Psoas muscle (tissue), 8 donors: ENCODE results near the gene OPTC. TPM values are rescaled to one million over a fixed set of nuclear protein-coding genes. Genes with fewer than 3 reads are reported as not detected.

Experiments used
- ATAC-seq, 4 donors: fragments of 200-7000 bp; cut with Tn5 transposase; one replicate each; pipeline ENCODE4 v1.9.1; 2020; ENCODE audit warnings: moderate library complexity in 3 of 4, mild to moderate bottlenecking in 2 of 4
- DNase-seq, 2 donors: peaks; one replicate each; pipeline ENCODE4 v3.0.0-alpha.2; 2020
- H3K27ac ChIP-seq: fragments of 200-600 bp; one replicate; pipeline ENCODE4 v1.8.0; 2022
- H3K27me3 ChIP-seq, 3 donors: fragments of 200-600 bp in 1 of 3; one replicate each; pipeline versions ENCODE4 v1.6.1 to v1.8.0; 2013 to 2022; ENCODE audit warnings: low read length in 2 of 3, mild to moderate bottlenecking in 2 of 3, moderate library complexity in 1 of 3; ENCODE audit not compliant: insufficient read depth in 3 of 3
- H3K36me3 ChIP-seq, 2 donors: fragments of 200-600 bp in 1 of 2; one replicate each; pipeline versions ENCODE4 v1.6.1 to v1.8.0; 2013 to 2022; ENCODE audit warnings: low read depth in 1 of 2, mild to moderate bottlenecking in 1 of 2, moderate library complexity in 1 of 2; ENCODE audit not compliant: insufficient read depth in 1 of 2
- H3K4me1 ChIP-seq: fragments of 200-600 bp; one replicate; pipeline ENCODE4 v1.8.0; 2022
- H3K4me3 ChIP-seq: fragments of 200-600 bp; one replicate; pipeline ENCODE4 v1.8.0; 2022; ENCODE audit warnings: mild to moderate bottlenecking
- H3K9me3 ChIP-seq: fragments of 200-600 bp; one replicate; pipeline ENCODE4 v1.8.0; 2022
- CTCF ChIP-seq: fragments of 200-600 bp; IDR thresholded peaks from one replicate; pipeline ENCODE4 v1.8.0; 2022; ENCODE audit warnings: antibody characterized with exemption
- WGBS, 3 donors: extraction: QIAGEN DNeasy Blood & Tissue Kit; methylation state at CpG; one replicate each; pipeline versions ENCODE4 v1.1.6 to v1.1.7; 2013; 5-methylcytosine and 5-hydroxymethylcytosine counted together
- intact Hi-C, 2 donors: fragments of 100-400 bp; cut with DNase I; formaldehyde crosslinking; loops; one replicate each; pipeline versions ENCODE4 v1.11.0 to v1.14.2; 2022
- polyA plus RNA-seq, 3 donors: library from polyadenylated mRNA; stranded (reverse); fragments of 200-250 nt; gene quantifications; one replicate each; pipeline ENCODE4 v1.2.3, GENCODE V29; 2013
- total RNA-seq, 4 donors: library from RNA; stranded (reverse); fragmentation: NEBNext Ultra II Directional in 2 of 4; extraction: Animal tissue kit (Norgen Biotek cat#: 25700) in 2 of 4; gene quantifications; one replicate each; pipeline versions ENCODE4 v1.2.1 to v1.2.4, GENCODE V29; 2021 to 2023
- donor health status: healthy with polysubstance abuse.
- donor health status: DM: no; HTN: no; CAD: no; lungs with moderate emphysema.
- donor health status: Bipolar disorder and iron deficiency.
- donor health status: healthy.
- donor health status: DM: yes; HTN: yes; CAD: no.
- donor health status: DM: no; HTN: no; CAD: no.
- donor health status: DM: no; HTN: no; CAD: no.
- donor health status: DM: yes; HTN: yes; CAD: no.

OPTC gene
- total and polyA plus RNA-seq, 7 donors, result not detected

DNA sequence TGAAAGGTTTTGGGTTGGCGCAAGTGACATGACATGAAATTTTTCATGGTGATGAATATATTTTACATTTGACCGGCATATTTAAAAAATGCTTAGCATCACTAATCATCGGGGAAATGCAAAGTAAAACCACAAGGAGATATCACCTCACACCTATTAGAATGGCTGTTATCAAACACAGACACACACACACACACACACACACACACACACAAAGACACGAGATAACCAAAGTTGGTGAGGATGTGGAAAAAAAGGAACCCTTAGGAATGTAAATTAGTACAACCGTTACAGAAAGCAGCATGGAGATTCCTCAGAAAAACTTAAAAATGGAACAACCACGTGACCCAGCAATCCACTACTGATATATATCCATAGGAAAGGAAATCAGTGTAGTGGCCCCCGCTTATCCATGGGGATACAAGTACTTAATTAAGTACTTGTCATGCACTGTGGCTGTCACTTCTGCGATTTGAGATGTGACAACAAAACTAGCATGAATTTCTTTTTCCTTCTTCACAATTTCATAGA, 34.2 kb upstream of the OPTC start:
- TF ChIP-seq CTCF, result no peak
- no peak overlapping the region for H3K4me3 ChIP-seq
- peaks cover 0 to 3% (median 0%) of the 10 kb centered on the region in 3 donors for H3K27me3 ChIP-seq
- H3K27ac ChIP-seq, result no peak overlapping the region
- no peaks in the 10 kb centered on the region for H3K4me1 ChIP-seq
- 71 to 78% (median 75%) methylated on average over 8 of the region's 8 CpGs for WGBS, 3 donors
- H3K9me3 ChIP-seq, result no peaks in the 10 kb centered on the region
- ATAC-seq (no peak), DNase-seq (no peak)
- intact Hi-C loops, result no loop called here
- no peaks in the 10 kb centered on the region for H3K36me3 ChIP-seq

- ATAC-seq (no peak), DNase-seq (no peak)
- H3K36me3 ChIP-seq, result no peaks in the 10 kb centered on the region
- H3K9me3 ChIP-seq, result no peaks in the 10 kb centered on the region
- H3K27ac ChIP-seq, result no peak overlapping the region
- 58 to 66% (median 59%) methylated on average over 5 of the region's 5 CpGs for WGBS, 3 donors
- TF ChIP-seq CTCF, result no peak
- intact Hi-C loops, result no loop called here
- peaks cover 0 to 3% (median 0%) of the 10 kb centered on the region in 3 donors for H3K27me3 ChIP-seq
- no peak overlapping the region for H3K4me3 ChIP-seq
- peaks cover 13% of the 10 kb centered on the region for H3K4me1 ChIP-seq
These were observed 32.2 kb upstream of the OPTC start for GRCh38 chr1:203461717-203462116.

DNA sequence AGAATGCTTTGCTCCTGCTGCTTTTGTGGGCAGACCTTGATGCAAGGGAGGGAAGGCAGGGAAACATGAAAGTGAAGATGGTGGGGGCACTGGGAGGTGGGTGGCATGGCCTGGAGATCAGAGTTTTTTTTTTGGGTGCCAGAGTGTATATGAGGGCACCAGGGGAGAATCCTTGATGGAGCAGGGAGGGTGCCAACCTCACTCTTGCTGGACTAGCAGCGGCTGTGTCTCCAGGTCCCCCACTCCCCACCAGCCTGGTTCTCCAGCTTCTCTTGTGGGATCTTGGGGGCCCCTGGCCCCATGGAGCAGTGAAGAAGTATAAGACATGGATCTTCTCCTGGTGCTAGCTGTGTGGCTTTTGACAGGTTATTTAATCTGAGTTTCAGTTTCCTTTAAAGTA, 31.8 kb upstream of the OPTC start:
- intact Hi-C loops, result no loop called here
- no peaks in the 10 kb centered on the region for H3K9me3 ChIP-seq
- peaks cover 0 to 3% (median 0%) of the 10 kb centered on the region in 3 donors for H3K27me3 ChIP-seq
- no peak overlapping the region for H3K27ac ChIP-seq
- H3K4me3 ChIP-seq, result no peak overlapping the region
- peaks cover 17% of the 10 kb centered on the region for H3K4me1 ChIP-seq
- 92 to 100% (median 96%) methylated on average over 1 of the region's 1 CpG for WGBS, 3 donors
- TF ChIP-seq CTCF, result no peak
- DNase-seq, result no peak
- H3K36me3 ChIP-seq, result no peaks in the 10 kb centered on the region
- no peak for ATAC-seq

GRCh38 chr1:203462878-203463277, 31.1 kb upstream of the OPTC start:
- Histone ChIP-seq H3K27me3 (peaks cover 0 to 3% (median 0%) of the 10 kb centered on the region in 3 donors), H3K4me1 (peaks cover 25% of the 10 kb centered on the region), H3K36me3 (no peaks in the 10 kb centered on the region), H3K27ac (no peak overlapping the region), H3K4me3 (no peak overlapping the region), H3K9me3 (no peaks in the 10 kb centered on the region)
- DNase-seq (peak; percentile 69 to 79), ATAC-seq (peak in 1 of 4 donors; percentile 29)
- WGBS, 3 donors, result 76 to 87% (median 83%) methylated on average over 6 of the region's 6 CpGs
- no peak for TF ChIP-seq CTCF
- intact Hi-C loops, result no loop called here

- intact Hi-C loops, result no loop called here
- Histone ChIP-seq H3K4me3 (no peak overlapping the region), H3K27ac (no peak overlapping the region), H3K4me1 (peaks cover 26% of the 10 kb centered on the region), H3K9me3 (no peaks in the 10 kb centered on the region), H3K36me3 (no peaks in the 10 kb centered on the region), H3K27me3 (peaks cover 0 to 3% (median 0%) of the 10 kb centered on the region in 3 donors)
- 66 to 75% (median 72%) methylated on average over 7 of the region's 7 CpGs for WGBS, 3 donors
- no peak for DNase-seq
- TF ChIP-seq CTCF, result no peak
- ATAC-seq, result no peak
These were observed 30.4 kb upstream of the OPTC start for GRCh38 chr1:203463469-203464062.
